Effector CD8-positive, alpha-beta T cell (primary cell): ENCODE results near the gene MED31.
"Not testable (repeated sequence)": the region's sequence is repeated elsewhere in the genome, so short reads cannot be mapped to it uniquely, and the experiment has no call there.

Experiments used
- DNase-seq: peaks from one replicate; lab custom pipeline; 2025; lab: John Stamatoyannopoulos, UW

Gene MED31

DNA sequence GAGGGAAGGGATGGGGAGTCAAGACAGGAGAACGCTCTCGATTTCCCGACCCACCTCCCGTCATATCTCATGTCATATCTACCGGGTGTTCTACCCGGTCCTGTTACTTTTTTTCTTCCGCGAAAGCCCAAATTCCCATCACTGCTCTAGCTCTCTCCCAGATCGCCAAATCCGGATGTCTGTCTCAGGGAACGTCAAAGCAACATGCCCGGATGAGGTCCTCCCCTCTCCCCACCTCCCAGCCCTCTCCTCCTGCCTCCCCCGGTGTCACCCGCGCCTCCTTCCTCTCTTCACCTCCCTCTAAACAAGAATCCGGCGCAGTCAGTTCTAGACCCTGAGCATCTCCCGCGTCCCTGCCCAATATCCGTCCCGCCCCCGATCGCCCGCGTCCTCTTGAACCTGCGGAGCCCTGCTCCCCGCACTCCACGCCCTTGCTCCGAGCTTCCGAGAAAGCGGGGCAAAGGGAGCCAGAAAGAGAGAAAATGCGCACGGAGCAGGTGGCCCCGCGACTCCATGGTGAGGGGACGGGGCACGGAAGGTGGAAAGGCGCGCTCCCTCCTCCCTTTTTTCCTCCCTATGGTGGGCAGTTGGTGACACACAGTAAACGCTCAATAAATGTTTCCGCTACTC lies 4.4 kb upstream of the MED31 start:
- not testable (repeated sequence) for DNase-seq

DNA sequence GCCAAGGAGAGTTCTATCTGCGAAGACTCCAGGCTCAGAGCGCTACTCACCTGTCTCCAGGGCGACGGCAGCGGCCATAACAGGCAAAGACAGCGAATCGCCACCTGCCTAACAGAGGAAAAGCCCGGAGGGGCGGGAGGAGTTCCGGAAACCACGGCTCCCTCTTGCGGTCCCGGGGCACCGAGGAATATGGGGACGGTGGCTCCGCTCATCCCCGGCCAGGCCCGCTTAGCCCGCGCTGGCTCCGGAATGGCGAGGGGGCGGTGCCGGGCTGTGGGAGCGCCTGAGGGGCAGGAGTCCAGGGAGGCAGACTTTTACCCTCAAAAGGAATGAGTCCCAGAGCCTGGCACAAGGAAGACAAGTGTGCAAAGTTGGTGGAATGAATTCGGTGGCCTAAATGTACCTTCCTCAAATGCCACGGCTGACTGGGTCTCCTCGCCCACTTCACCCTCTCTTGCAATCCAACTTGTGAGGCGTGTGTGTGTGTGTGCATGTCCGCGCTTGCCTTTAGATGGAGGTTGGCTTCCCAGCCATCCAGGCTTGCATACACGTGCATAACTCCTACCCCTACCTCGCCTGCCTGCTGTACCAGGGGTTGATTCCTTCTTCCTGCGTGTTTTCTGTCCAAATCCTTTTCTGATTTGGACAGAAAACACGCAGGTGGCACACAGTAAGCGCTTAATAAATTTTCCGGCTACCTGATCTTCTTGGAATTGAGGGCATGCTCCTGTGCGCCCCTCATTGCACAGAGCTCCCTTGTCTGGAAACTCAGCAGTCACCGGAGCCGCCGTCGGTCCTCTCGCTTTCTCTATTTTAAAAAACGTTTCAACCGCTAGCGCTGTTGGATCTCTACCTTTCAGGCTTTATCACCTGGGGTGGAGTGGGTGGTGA lies 3.7 kb upstream of the MED31 start:
- no peak for DNase-seq

DNA sequence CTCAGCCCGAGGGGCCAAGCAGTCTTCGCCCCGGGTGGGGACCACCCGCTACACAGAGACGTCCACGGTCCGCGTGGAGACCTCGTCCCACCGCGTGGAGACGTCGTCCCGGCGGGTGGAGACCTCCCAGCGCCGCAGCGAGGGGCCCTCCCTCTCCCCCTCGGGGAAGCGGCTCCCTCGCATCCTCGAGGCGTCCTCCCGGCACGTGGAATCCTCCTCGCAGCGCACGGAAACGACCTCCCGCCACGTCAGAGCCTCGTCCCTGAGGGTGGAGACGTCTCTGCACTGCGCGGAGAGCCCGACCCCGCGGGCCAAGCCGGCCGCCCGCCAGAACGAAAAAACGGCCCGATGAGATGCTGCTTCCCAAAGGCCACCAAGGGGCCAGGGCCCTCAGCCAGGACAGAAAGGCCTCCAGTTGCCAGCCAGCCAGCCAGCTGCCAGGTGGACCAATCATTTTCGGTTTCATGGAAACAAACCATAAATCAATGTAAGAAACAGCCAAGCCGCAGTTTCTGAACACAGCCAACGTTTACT lies 581 bp upstream of the MED31 start:
- DNase-seq: peak; percentile 26

DNA sequence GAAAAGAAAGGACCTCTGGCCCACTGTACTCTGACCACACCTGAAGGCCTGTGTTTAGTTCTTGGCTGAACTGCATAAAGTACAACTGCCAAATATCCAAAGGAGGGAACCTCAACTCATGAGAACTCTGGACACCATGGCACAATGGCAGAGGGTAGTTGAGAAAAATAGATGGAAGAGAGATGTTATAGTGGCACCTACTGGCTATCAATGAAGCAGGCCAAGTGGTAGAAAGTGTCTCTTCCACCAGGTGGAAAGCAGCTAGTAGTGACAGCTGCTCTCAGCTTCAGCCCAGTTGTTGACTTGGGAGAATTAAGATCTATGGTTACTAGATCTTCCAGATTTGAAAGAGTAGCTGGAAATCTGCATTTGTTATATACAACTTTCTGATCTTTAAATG lies 3.2 kb downstream of the MED31 start:
- DNase-seq: no peak

DNA sequence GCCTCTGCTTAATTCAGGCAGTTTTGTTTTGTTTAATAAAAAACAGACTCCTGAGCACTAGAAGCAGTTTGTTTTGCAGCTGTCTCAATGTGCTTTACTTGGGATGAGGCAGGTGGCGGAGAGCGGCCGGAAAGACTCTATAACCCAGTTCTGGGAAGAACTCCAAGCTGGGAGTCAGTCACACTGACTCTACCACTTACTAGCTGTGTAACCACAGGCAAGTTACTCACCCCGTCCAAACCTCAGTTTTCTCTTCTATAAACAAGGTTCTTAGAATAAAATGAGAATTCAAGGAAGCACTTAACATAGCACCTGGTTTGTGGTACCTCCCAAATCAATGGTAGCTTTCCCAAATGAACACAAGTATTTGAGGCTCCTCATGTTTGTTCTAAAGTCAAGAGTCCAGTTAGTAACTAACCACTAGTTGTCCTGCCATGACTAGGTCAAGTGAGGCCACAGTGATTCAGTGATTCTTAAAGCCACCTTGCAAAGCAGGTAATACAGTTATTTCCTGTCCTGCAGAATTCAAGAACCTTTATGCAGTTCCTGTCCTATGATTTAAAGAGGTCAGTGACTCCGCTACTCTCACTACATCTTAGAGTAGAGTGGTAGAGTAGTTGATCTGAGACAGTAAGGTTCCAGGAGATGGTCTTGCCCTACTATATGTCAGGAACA lies 7.8 kb downstream of the MED31 start:
- no peak for DNase-seq

DNA sequence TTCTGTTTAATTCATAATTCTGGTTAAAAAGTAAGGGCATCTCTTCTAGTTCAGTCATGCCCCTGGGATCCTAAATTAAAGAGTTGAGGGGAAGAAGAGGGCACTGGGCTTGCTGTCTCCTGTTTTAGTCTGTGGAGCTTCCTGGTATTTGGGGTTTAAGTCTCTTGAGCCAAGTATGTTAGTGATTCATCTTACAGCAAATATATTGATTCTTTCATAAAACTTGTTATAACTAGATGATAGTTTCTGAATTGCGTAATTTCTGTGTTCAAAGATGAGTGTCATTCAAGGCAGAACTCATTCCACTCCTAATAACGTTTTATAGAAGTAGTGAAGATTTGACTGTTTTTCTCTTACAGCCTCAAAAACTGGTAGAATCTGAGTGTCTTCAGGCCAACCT lies 8.8 kb downstream of the MED31 start:
- no peak for DNase-seq

DNA sequence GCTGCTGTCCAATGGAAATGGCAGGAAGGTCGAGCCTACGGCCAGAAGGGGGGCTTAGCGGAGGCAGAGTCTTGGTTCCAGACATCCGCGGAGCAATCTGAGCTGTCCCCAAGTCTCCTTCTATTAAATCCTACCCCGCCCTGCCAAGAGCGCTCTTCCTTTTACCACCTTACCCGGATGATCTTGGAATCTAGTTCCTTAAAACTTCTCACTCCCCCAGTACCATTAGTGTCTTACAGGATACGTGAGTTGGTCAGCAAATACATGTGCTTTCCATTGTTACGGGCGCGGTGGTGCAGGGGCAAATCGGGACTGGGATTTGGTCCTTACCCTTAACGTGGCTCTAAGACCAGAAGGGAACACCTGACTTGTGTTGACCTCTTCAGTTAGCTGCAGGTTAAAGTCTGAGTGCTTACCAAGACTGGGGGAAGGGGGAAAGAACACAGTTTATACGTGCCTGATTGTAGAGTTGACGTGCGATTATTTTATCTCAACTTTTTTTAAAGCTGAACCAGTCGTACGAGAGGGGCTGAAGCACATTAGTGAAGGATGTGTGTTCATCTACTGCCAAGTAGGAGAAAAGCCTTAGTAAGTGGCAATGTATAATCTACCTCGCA lies 10.1 kb downstream of the MED31 start:
- DNase-seq: no peak

DNA sequence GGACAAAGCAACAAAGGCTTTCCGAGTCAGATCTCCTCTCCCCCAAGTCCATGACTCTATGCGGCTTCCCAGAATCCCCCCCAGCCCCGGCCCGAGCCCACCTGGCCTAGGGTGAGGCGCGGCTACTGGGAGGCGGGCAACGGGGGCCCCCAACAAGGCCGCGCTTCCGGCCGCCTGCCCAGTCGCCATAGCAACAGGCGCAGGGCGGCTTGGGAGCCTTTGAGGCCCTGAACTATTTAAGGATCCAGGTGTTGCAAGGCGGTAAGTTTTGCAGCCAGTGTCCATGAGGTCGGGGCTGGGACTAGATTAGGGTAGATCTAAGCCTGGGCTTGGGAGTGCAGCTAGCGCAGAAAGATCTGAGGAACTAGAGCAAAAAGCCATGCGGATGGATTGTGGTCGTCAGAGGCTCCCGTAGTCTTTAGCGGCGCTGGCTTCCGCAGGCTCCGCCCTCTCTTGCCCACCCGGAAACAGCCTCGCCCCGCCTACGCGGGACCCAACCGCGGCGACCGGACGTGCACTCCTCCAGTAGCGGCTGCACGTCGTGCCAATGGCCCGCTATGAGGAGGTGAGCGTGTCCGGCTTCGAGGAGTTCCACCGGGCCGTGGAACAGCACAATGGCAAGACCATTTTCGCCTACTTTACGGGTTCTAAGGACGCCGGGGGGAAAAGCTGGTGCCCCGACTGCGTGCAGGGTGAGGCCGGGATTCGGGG lies 10.7 kb downstream of the MED31 start, which contains the start of the genes KIAA0753 and TXNDC17:
Gene KIAA0753, minus strand, starts transcription at position 176 of the 711 bp plus-strand sequence. CDS start 5,608 bp downstream, outside the sequence.
Gene TXNDC17, plus strand, starts transcription at position 525 of the 711 bp plus-strand sequence. Its CDS starts 23 bp downstream, at position 548.
- DNase-seq: peak; percentile 71

DNA sequence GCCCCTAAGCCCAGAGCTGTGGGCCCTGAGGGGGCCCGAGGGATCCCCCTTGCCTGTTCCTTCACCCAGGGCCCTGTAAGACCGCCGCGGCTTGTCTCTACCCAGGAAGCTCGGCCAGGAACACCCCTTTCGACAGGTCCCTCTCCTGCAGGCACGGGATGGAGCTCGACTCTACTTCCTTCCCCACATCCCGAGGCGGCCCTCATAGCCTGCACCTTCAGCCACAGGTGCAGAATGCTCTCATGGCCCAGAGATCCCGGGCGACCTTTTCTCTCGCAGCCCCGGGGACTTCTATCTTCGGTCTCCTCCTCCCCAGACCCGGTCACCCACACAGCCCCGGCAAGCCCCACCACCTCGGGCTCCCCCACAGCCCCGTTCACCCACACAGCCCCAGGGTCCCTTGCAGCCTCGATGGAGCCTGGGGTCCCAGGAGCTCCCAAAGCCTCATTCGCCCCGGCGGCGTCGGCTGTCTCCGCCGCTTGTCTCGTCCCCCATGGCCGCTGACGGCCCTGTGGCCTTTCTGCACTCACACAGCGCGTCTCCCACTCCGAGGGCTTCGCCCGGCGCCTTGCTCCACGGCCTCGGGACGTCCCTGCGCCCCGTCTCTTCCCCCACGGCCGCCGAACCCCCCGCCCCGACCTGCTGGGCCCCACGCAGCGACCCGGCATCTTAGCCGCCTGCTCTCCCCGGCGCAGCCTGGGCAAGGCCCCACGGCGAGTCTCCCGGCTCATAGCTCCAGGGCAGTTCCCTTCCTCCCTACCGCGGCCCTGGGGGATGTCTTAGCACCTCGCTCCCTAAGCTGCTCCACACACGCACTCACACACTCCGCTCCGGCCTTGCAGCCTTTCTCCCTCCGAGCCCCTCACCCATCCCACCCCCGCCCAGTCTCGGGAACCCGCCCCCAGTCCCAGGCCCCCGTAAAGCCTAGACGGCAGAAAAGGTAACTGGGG lies 11.5 kb downstream of the MED31 start:
- DNase-seq: peak; percentile 16

DNA sequence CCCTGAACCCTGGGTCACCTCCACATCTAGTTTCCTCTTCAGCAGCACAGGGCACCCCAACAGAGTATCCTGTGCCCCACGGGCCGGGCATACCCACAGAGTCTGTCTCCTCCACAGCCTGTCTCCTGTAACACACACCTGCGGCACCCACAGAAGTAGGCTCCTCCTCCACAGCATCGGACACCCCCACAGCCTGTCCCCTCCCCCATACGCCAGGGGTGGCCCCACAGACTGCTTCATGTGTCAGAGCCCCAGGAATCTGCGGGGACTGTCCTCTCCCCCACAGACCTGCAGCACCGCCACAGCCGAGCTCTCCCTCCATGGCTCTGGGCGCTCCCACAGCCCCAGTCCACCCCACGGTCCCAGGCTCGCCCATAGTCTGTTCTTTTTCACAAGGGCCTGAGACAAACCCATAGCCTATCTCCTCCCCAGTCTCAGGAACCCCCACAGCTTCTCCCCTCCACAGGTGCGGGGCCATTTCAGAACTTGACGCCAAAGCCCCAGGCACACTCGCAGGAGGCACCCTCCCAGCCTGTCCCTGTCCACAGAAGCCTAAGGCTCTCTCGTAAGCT lies 12.3 kb downstream of the MED31 start:
- no peak for DNase-seq

DNA sequence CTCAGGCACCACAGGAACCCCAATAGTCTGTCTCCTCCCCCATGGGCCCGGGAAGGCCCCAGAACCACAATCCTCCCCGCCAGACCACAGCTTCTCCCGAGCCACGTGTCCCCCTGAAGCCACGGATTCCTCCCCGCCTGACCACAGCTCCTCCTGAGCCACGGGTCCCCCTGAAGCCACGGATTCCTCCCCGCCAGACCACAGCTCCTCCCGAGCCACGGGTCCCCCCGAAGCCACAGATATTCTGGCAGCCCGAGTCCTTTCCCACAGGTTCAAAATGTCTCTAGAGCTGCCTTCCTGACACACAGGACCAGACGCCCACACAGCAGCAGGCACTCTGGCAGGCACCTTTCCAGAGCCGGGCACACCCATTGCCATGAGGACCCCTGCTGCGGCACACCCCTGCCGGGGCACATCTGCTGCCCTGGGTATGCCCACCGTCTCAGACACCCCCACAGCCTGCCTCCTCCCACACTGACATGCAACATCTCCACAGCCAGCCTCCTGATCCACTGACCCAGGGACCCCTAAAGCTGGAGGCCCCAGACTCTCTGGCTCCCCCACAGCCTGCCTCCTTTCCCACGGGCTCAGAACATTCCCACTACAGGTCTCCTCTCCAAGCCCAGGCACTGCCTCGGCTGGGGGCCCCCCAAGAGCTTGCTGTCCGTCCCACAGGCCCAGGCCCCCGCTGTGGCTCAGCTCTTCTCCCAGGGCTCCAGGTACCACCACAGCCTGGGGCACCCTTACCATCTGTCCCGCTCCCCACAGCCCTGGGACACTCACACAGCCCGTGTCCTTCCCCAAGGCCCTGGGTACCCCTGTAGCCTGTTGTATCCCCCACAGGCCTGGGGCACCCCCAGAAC lies 13.1 kb downstream of the MED31 start:
- no peak for DNase-seq

DNA sequence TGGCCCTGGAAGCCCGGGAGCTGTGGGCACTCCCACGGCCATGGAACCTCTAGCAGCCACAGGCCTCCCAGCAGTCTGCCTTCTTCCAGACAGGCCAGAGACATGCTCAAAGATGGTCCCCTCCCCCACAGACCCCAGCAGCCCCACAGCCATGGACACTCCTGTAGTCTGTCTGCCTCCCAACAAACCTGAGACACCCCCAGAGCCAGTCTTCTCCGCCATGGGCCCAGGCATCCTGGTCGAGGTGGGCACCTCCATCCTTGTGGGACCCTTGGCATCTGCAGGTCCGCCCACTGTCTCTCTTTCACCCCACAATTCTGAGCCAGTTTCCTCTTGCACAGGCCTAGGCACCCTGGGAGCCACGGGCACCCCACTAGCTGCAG lies 14.0 kb downstream of the MED31 start:
- no peak for DNase-seq

DNA sequence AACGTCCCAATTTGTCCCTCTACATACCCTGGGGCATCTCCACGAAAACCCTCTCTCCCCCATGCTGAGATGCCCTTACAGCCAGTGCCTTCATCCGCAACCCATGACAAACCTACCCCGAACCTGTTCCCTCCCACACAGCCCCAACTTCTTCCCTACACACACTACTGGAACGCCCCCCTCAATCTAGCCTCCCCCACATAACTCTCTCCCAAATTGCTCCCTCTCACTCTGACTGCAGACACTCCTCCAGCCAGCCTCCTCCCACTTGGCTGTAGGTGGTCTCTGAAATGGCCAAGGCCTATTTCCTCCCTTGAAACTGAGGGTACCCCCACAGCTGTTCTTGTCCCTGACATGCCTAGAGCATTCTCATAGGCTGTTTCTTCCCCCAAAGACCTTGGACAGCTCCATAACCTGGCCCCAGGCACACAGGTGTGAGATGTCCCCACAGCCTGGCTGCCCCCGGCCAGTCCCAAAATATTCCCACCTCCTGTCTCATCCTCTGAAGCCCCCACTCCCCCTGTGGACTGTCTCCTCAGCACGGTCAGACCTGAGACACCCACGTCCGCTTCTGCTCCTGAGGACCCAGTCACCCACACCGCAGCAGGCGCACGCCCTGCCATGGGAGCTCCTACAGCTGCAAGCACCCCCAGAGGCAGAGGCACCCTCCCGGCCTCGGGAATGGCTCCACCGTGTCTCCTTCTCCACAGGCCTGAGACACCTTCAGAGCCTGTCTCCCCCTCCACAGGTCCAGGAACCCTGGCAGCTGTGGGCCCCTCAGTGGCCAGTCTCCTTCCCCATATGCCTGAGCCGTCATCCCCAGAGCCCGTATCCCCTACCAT lies 14.6 kb downstream of the MED31 start:
- DNase-seq: no peak

DNA sequence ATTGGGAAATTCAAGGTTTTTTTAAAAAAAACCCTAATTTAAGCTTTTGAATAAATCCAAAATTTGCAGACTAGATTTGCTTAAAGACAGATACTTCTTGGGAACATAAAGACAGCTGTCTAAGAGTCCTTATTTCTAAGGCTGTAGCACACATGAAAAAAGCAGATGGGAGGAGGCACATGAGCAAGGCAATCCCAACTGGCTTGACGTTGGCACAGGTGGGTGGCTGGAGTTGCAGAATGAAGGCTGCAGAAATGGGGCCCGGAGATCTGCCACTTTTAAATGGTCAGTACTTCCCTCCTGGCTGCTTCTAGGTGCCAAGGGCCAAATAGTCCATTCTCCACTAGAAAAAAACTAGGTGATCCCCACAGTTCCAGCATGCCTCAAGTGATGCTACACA lies 15.3 kb downstream of the MED31 start:
- DNase-seq: no peak

DNA sequence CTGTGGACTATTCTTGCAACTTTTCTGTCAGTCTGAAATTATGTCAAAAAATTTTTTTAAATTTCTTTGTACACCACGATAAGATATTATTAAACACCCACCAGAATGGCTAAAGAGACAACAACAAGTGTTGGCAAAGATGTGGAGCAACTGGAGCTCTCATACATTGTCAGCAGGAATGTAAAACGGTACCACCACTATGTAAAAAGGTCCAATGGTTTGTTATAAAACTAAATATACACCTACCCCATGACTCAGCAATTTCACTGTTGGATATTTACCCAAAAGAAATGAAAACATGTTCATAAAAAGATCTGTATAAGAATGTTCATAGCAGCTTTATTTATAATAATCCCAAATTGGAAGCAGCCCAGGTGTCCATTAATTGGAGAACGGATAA lies 18.1 kb downstream of the MED31 start:
- no peak for DNase-seq

DNA sequence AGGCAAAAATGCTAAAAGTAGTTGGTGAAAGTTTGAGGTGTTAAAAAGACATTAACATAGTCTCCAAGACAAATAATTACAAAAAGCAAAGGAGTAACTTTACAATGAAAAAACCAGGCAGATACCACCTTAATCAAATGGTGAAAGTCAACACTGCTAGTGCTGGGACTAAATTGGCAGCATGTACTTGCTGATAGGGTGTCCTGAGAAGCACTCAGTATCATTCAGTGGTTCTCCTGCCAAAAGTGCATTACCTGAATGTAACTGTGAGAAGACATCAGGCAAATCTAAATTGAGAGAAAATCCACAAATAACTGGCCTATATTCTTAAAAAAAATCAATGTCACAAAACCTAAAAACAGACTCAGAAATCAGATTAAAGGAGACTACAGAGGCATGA lies 18.9 kb downstream of the MED31 start:
- no peak for DNase-seq

DNA sequence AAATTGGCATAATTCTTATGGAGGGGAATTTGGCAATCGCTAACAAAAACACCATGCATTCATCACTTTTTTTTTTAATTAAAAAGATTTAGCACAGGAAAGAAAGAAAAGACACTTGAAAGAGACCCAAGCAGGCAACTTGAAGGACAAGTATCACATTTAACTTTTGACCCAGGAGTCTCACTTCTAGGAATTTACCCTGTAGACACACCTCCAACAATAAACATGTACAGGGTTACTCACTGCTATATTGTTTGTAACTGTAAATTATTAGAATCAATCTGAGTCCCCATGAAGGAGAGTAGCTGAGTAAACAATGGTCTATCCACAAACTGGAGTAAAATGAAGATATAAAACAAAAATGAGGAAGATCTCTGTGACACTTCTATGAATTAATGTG lies 21.0 kb downstream of the MED31 start:
- DNase-seq: no peak

DNA sequence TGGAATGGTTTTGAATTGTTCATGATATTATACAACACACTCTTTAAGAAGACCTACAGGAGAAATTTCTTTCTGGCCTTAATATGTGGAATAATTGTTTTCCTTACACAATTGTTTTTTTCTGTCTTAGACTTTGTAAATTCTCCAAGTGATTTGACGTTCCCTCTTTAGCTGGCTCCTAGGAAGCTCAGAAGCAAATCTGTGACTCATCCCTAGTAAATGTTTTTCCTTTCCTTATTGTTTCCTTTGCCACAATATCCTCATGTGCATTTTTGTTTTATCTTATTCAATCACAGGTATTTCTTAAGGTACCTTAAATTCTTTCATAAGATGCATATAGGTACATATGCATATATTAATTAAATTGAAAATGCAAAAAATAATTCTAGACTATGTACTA lies 24.4 kb downstream of the MED31 start:
- no peak for DNase-seq
